ENCODE results near the gene LCOR.

LCOR gene

GRCh38 chr10:96873756-96874467 is 41.8 kb downstream of the LCOR start:
- Histone ChIP-seq H2BK15ac (ENCODE audit: low read depth, poor library complexity, severe bottlenecking) (no peak overlapping the region), H4K91ac (ENCODE audit: low read length) (no peak overlapping the region), H2BK120ac (ENCODE audit: low read depth, low read length) (no peak overlapping the region), H4K8ac (ENCODE audit: low read length) (no peak overlapping the region), H3K4me3 (ENCODE audit: insufficient read depth in 1 of 2, low read depth in 1 of 2, low read length in 2 of 2) (no peak overlapping the region), H3K36me3 (ENCODE audit: control insufficient read depth in 1 of 2, insufficient read depth in 2 of 2, low read depth in 1 of 2, low read length in 2 of 2) (peaks cover 0 to 5% of the 10 kb centered on the region in 2 experiments), H3K79me1 (replicated peaks; ENCODE audit: low read length, poor library complexity, severe bottlenecking) (peaks cover 14% of the 10 kb centered on the region), H3K27me3 (ENCODE audit: control insufficient read depth in 1 of 2, insufficient read depth in 1 of 2, low read length in 2 of 2) (no peaks in the 10 kb centered on the region), H3K9ac (ENCODE audit: low read length) (no peak overlapping the region), H2BK12ac (ENCODE audit: low read length in 2 of 2) (no peak overlapping the region), H3K18ac (ENCODE audit: low read depth in 1 of 2, low read length in 2 of 2) (no peak overlapping the region), H3K27ac (ENCODE audit: low read length, poor library complexity, severe bottlenecking) (no peak overlapping the region), H3K4me2 (ENCODE audit: low read length, poor library complexity, severe bottlenecking) (no peak overlapping the region), H3K4ac (ENCODE audit: low read depth in 1 of 2, low read length in 2 of 2) (no peak overlapping the region), H2AFZ (ENCODE audit: low read depth, low read length) (no peak overlapping the region), H3K4me1 (ENCODE audit: control insufficient read depth, insufficient read depth, low read depth, low read length) (peaks cover 2% of the 10 kb centered on the region), H2AK5ac (ENCODE audit: low read length, severe bottlenecking) (no peak overlapping the region), H3K14ac (ENCODE audit: low read length in 2 of 2) (no peak overlapping the region), H2BK5ac (ENCODE audit: low read depth, low read length, poor library complexity, severe bottlenecking) (no peak overlapping the region), H3K23ac (ENCODE audit: low read length in 2 of 2) (no peak overlapping the region), H3K9me3 (ENCODE audit: control insufficient read depth, low read length) (no peaks in the 10 kb centered on the region)
- WGBS: 100% methylated on average over 5 of the region's 7 CpGs
- DNase-seq: no peak

DNA sequence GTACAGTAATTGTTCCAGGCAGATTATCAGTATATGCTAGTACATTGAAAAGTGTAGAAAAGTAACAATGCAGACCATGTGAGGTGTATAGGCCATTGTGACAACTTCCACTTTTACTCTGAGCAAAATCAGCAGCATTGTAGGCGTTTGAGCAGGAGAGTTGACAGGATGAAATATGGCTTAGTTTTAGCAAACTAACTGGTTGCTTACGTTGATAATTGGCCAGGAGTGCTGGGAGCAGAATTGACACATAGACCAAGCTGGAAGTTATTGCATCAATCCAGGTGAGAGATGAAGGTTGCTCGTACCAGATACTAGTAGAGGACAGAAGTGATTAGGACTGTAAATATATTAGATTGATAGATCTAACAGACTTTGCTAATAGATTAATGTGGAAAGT is 46.0 kb downstream of the LCOR start:
- no peak overlapping the region for H2BK12ac ChIP-seq (ENCODE audit: low read length in 2 of 2)
- H3K4me3 ChIP-seq (ENCODE audit: insufficient read depth in 1 of 2, low read depth in 1 of 2, low read length in 2 of 2): no peak overlapping the region
- H3K18ac ChIP-seq (ENCODE audit: low read depth in 1 of 2, low read length in 2 of 2): no peak overlapping the region
- no peak overlapping the region for H2AFZ ChIP-seq (ENCODE audit: low read depth, low read length)
- H3K27me3 ChIP-seq (ENCODE audit: control insufficient read depth in 1 of 2, insufficient read depth in 1 of 2, low read length in 2 of 2): no peaks in the 10 kb centered on the region
- H3K27ac ChIP-seq (ENCODE audit: low read length, poor library complexity, severe bottlenecking): no peak overlapping the region
- no peak overlapping the region for H3K4ac ChIP-seq (ENCODE audit: low read depth in 1 of 2, low read length in 2 of 2)
- no peak overlapping the region for H2AK5ac ChIP-seq (ENCODE audit: low read length, severe bottlenecking)
- no peak overlapping the region for H3K23ac ChIP-seq (ENCODE audit: low read length in 2 of 2)
- WGBS: 73% methylated on average over 3 of the region's 3 CpGs
- H2BK5ac ChIP-seq (ENCODE audit: low read depth, low read length, poor library complexity, severe bottlenecking): no peak overlapping the region
- peaks cover 0 to 7% of the 10 kb centered on the region in 2 experiments for H3K36me3 ChIP-seq (ENCODE audit: control insufficient read depth in 1 of 2, insufficient read depth in 2 of 2, low read depth in 1 of 2, low read length in 2 of 2)
- no peak for DNase-seq
- H3K79me1 ChIP-seq (replicated peaks; ENCODE audit: low read length, poor library complexity, severe bottlenecking): peaks cover 12% of the 10 kb centered on the region
- no peak overlapping the region for H2BK15ac ChIP-seq (ENCODE audit: low read depth, poor library complexity, severe bottlenecking)
- no peak overlapping the region for H4K91ac ChIP-seq (ENCODE audit: low read length)
- no peak overlapping the region for H3K14ac ChIP-seq (ENCODE audit: low read length in 2 of 2)
- H3K4me1 ChIP-seq (ENCODE audit: control insufficient read depth, insufficient read depth, low read depth, low read length): peaks cover 4% of the 10 kb centered on the region
- no peak overlapping the region for H3K4me2 ChIP-seq (ENCODE audit: low read length, poor library complexity, severe bottlenecking)
- H2BK120ac ChIP-seq (ENCODE audit: low read depth, low read length): no peak overlapping the region
- H4K8ac ChIP-seq (ENCODE audit: low read length): no peak overlapping the region
- H3K9me3 ChIP-seq (ENCODE audit: control insufficient read depth, low read length): no peaks in the 10 kb centered on the region
- H3K9ac ChIP-seq (ENCODE audit: low read length): no peak overlapping the region

DNA sequence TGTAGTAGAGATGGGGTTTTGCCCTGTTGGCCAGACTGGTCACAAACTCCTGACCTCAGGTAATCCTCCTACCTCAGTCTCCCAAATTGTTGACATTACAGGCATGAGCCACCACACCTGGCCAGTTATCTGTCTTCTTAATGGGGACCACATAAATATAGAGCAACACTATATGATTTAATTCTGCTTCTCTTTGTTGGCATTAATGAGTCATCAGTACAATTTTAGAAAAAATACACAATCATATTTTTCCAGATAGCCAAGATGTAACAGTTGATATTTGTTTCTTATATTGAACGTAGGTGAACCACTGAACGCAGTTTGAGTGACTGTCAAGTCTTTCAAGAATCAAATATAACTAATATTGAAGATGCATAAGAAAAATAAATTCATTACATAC is 48.5 kb downstream of the LCOR start:
- Histone ChIP-seq H2AK5ac (ENCODE audit: low read length, severe bottlenecking) (no peak overlapping the region), H4K8ac (ENCODE audit: low read length) (no peak overlapping the region)

GRCh38 chr10:96889415-96890171 is 57.5 kb downstream of the LCOR start:
- Histone ChIP-seq H2BK5ac (ENCODE audit: low read depth, low read length, poor library complexity, severe bottlenecking) (no peak overlapping the region), H2AK5ac (ENCODE audit: low read length, severe bottlenecking) (no peak overlapping the region), H4K91ac (ENCODE audit: low read length) (no peak overlapping the region), H3K9ac (ENCODE audit: low read length) (no peak overlapping the region), H3K27me3 (ENCODE audit: control insufficient read depth in 1 of 2, insufficient read depth in 1 of 2, low read length in 2 of 2) (no peaks in the 10 kb centered on the region), H3K9me3 (ENCODE audit: control insufficient read depth, low read length) (peaks cover 8% of the 10 kb centered on the region), H3K4me1 (ENCODE audit: control insufficient read depth, insufficient read depth, low read depth, low read length) (no peaks in the 10 kb centered on the region), H4K8ac (ENCODE audit: low read length) (no peak overlapping the region), H2BK12ac (ENCODE audit: low read length in 2 of 2) (no peak overlapping the region), H3K18ac (ENCODE audit: low read depth in 1 of 2, low read length in 2 of 2) (no peak overlapping the region), H3K14ac (ENCODE audit: low read length in 2 of 2) (no peak overlapping the region), H2BK15ac (ENCODE audit: low read depth, poor library complexity, severe bottlenecking) (no peak overlapping the region), H2BK120ac (ENCODE audit: low read depth, low read length) (no peak overlapping the region), H3K27ac (ENCODE audit: low read length, poor library complexity, severe bottlenecking) (no peak overlapping the region), H3K36me3 (ENCODE audit: control insufficient read depth in 1 of 2, insufficient read depth in 2 of 2, low read depth in 1 of 2, low read length in 2 of 2) (peaks cover 6 to 16% of the 10 kb centered on the region in 2 experiments), H2AFZ (ENCODE audit: low read depth, low read length) (no peak overlapping the region), H3K23ac (ENCODE audit: low read length in 2 of 2) (no peak overlapping the region), H3K79me1 (replicated peaks; ENCODE audit: low read length, poor library complexity, severe bottlenecking) (peaks cover 12% of the 10 kb centered on the region), H3K4ac (ENCODE audit: low read depth in 1 of 2, low read length in 2 of 2) (no peak overlapping the region), H3K4me3 (ENCODE audit: insufficient read depth in 1 of 2, low read depth in 1 of 2, low read length in 2 of 2) (no peak overlapping the region), H3K4me2 (ENCODE audit: low read length, poor library complexity, severe bottlenecking) (no peak overlapping the region)
- 94% methylated on average over 10 of the region's 12 CpGs for WGBS
- DNase-seq: no peak

More for the DNA sequence above, 48.5 kb downstream of the LCOR start:
- H2BK5ac ChIP-seq (ENCODE audit: low read depth, low read length, poor library complexity, severe bottlenecking): no peak overlapping the region
- no peak overlapping the region for H3K23ac ChIP-seq (ENCODE audit: low read length in 2 of 2)
- no peak overlapping the region for H3K9ac ChIP-seq (ENCODE audit: low read length)
- H3K36me3 ChIP-seq (ENCODE audit: control insufficient read depth in 1 of 2, insufficient read depth in 2 of 2, low read depth in 1 of 2, low read length in 2 of 2): peaks cover 0 to 7% of the 10 kb centered on the region in 2 experiments
- peaks cover 4% of the 10 kb centered on the region for H3K4me1 ChIP-seq (ENCODE audit: control insufficient read depth, insufficient read depth, low read depth, low read length)
- H2BK120ac ChIP-seq (ENCODE audit: low read depth, low read length): no peak overlapping the region
- H2AFZ ChIP-seq (ENCODE audit: low read depth, low read length): no peak overlapping the region
- no peak overlapping the region for H3K18ac ChIP-seq (ENCODE audit: low read depth in 1 of 2, low read length in 2 of 2)
- H3K4me3 ChIP-seq (ENCODE audit: insufficient read depth in 1 of 2, low read depth in 1 of 2, low read length in 2 of 2): no peak overlapping the region
- no peak overlapping the region for H3K14ac ChIP-seq (ENCODE audit: low read length in 2 of 2)
- H3K27ac ChIP-seq (ENCODE audit: low read length, poor library complexity, severe bottlenecking): no peak overlapping the region
- no peak overlapping the region for H3K4ac ChIP-seq (ENCODE audit: low read depth in 1 of 2, low read length in 2 of 2)
- H3K79me1 ChIP-seq (replicated peaks; ENCODE audit: low read length, poor library complexity, severe bottlenecking): peaks cover 9% of the 10 kb centered on the region
- H2BK15ac ChIP-seq (ENCODE audit: low read depth, poor library complexity, severe bottlenecking): no peak overlapping the region
- H3K4me2 ChIP-seq (ENCODE audit: low read length, poor library complexity, severe bottlenecking): no peak overlapping the region
- H4K91ac ChIP-seq (ENCODE audit: low read length): no peak overlapping the region
- no peaks in the 10 kb centered on the region for H3K27me3 ChIP-seq (ENCODE audit: control insufficient read depth in 1 of 2, insufficient read depth in 1 of 2, low read length in 2 of 2)
- H3K9me3 ChIP-seq (ENCODE audit: control insufficient read depth, low read length): no peaks in the 10 kb centered on the region
- no peak overlapping the region for H2BK12ac ChIP-seq (ENCODE audit: low read length in 2 of 2)
- DNase-seq: no peak
- WGBS: no CpG with 5 or more reads among the region's 2 CpGs
